Measurements from ENCODE around the gene PITPNC1. TPM values are rescaled to one million over a fixed set of nuclear protein-coding genes. Genes with fewer than 3 reads are reported as not detected.

Gene PITPNC1
- total RNA-seq, 1 experiment from 2014 or later: 4.2 TPM

GRCh38 chr17:67449845-67450755 is 73.0 kb downstream of the PITPNC1 start:
- no peaks in the 10 kb centered on the region for H3K36me3 ChIP-seq (ENCODE audit: control insufficient read depth, insufficient read depth, low read length)
- CTCF ChIA-PET: interaction anchor here (0.9 kb wide), 1 partner anchor 23 kb away, joined by 3 read pairs; no protein-coding TSS in a partner anchor
- no peak for DNase-seq
- no peaks in the 10 kb centered on the region for H3K4me1 ChIP-seq
- no peak overlapping the region for H3K4me3 Mint-ChIP-seq (ENCODE audit: unreplicated experiment)
- no peaks in the 10 kb centered on the region for H3K4me1 Mint-ChIP-seq (ENCODE audit: low read depth, unreplicated experiment)
- H3K36me3 Mint-ChIP-seq (ENCODE audit: insufficient read depth, unreplicated experiment): no peaks in the 10 kb centered on the region
- no peaks in the 10 kb centered on the region for H3K9me3 Mint-ChIP-seq (ENCODE audit: unreplicated experiment)
- no peaks in the 10 kb centered on the region for H3K27me3 ChIP-seq (replicated peaks; ENCODE audit: control insufficient read depth, insufficient read depth, low read length)
- H3K4me3 ChIP-seq (ENCODE audit: low read depth, low read length): no peak overlapping the region
- TF ChIP-seq CTCF (IDR thresholded peaks at IDR 0.05; ENCODE audit: insufficient read depth in 1 of 2, low read depth in 1 of 2, low read length in 1 of 2, severe bottlenecking in 1 of 2, unreplicated experiment in 1 of 2): no peak
- intact Hi-C loops (cut with micrococcal nuclease; ENCODE audit: unreplicated experiment): no loop called here
- H3K9me3 ChIP-seq: no peaks in the 10 kb centered on the region
- BruUV-seq (replicated peaks): no TSS peak
- POLR2A ChIA-PET: no interaction called here
- H3K27me3 Mint-ChIP-seq (ENCODE audit: insufficient read depth, unreplicated experiment): no peaks in the 10 kb centered on the region
- no peak overlapping the region for H3K27ac Mint-ChIP-seq (ENCODE audit: unreplicated experiment)

GRCh38 chr17:67452681-67453554 is 75.8 kb downstream of the PITPNC1 start:
- no TSS peak for BruUV-seq (replicated peaks)
- Histone ChIP-seq H3K4me1 (no peaks in the 10 kb centered on the region), H3K36me3 (ENCODE audit: control insufficient read depth, insufficient read depth, low read length) (no peaks in the 10 kb centered on the region), H3K27me3 (replicated peaks; ENCODE audit: control insufficient read depth, insufficient read depth, low read length) (no peaks in the 10 kb centered on the region), H3K9me3 (no peaks in the 10 kb centered on the region), H3K4me3 (ENCODE audit: low read depth, low read length) (no peak overlapping the region)
- Mint-ChIP-seq H3K9me3 (ENCODE audit: unreplicated experiment) (peaks cover 4% of the 10 kb centered on the region), H3K27ac (ENCODE audit: unreplicated experiment) (no peak overlapping the region), H3K36me3 (ENCODE audit: insufficient read depth, unreplicated experiment) (no peaks in the 10 kb centered on the region), H3K4me1 (ENCODE audit: low read depth, unreplicated experiment) (no peaks in the 10 kb centered on the region), H3K4me3 (ENCODE audit: unreplicated experiment) (no peak overlapping the region), H3K27me3 (ENCODE audit: insufficient read depth, unreplicated experiment) (no peaks in the 10 kb centered on the region)
- TF ChIP-seq CTCF (IDR thresholded peaks at IDR 0.05; ENCODE audit: insufficient read depth in 1 of 2, low read depth in 1 of 2, low read length in 1 of 2, severe bottlenecking in 1 of 2, unreplicated experiment in 1 of 2): no peak
- no peak for DNase-seq
- intact Hi-C loops (cut with micrococcal nuclease; ENCODE audit: unreplicated experiment): no loop called here
- POLR2A ChIA-PET: no interaction called here
- CTCF ChIA-PET: interaction anchor here (0.6 kb wide), 1 partner anchor 183 kb away, joined by 3 read pairs; no protein-coding TSS in a partner anchor

GRCh38 chr17:67456103-67456502 is 79.0 kb downstream of the PITPNC1 start:
- Histone ChIP-seq H3K36me3 (ENCODE audit: control insufficient read depth, insufficient read depth, low read length) (no peaks in the 10 kb centered on the region), H3K9me3 (peaks cover 7% of the 10 kb centered on the region; the same call in 1 of the 2 replicates), H3K4me1 (no peaks in the 10 kb centered on the region), H3K4me3 (ENCODE audit: low read depth, low read length) (no peak overlapping the region), H3K27me3 (replicated peaks; ENCODE audit: control insufficient read depth, insufficient read depth, low read length) (no peaks in the 10 kb centered on the region; the same call in 1 of the 2 replicates)
- intact Hi-C loops (cut with micrococcal nuclease; ENCODE audit: unreplicated experiment): no loop called here
- Mint-ChIP-seq H3K9me3 (ENCODE audit: unreplicated experiment) (peaks cover 14% of the 10 kb centered on the region), H3K4me3 (ENCODE audit: unreplicated experiment) (no peak overlapping the region), H3K27me3 (ENCODE audit: insufficient read depth, unreplicated experiment) (peaks cover 3% of the 10 kb centered on the region), H3K36me3 (ENCODE audit: insufficient read depth, unreplicated experiment) (no peaks in the 10 kb centered on the region), H3K27ac (ENCODE audit: unreplicated experiment) (no peak overlapping the region), H3K4me1 (ENCODE audit: low read depth, unreplicated experiment) (no peaks in the 10 kb centered on the region)
- ChIA-PET POLR2A (no interaction called here), CTCF (no interaction called here)
- DNase-seq: no peak
- no peak for TF ChIP-seq CTCF (IDR thresholded peaks at IDR 0.05; ENCODE audit: insufficient read depth in 1 of 2, low read depth in 1 of 2, low read length in 1 of 2, severe bottlenecking in 1 of 2, unreplicated experiment in 1 of 2)
- BruUV-seq (replicated peaks): no TSS peak
